ENCODE measurements around the gene HIRIP3. TPM values are rescaled to one million over a fixed set of nuclear protein-coding genes. Genes with fewer than 3 reads are reported as not detected.

The HIRIP3 gene
- total RNA-seq, 2 donors from 2014 or later, result 10.8 to 22.4 TPM

DNA sequence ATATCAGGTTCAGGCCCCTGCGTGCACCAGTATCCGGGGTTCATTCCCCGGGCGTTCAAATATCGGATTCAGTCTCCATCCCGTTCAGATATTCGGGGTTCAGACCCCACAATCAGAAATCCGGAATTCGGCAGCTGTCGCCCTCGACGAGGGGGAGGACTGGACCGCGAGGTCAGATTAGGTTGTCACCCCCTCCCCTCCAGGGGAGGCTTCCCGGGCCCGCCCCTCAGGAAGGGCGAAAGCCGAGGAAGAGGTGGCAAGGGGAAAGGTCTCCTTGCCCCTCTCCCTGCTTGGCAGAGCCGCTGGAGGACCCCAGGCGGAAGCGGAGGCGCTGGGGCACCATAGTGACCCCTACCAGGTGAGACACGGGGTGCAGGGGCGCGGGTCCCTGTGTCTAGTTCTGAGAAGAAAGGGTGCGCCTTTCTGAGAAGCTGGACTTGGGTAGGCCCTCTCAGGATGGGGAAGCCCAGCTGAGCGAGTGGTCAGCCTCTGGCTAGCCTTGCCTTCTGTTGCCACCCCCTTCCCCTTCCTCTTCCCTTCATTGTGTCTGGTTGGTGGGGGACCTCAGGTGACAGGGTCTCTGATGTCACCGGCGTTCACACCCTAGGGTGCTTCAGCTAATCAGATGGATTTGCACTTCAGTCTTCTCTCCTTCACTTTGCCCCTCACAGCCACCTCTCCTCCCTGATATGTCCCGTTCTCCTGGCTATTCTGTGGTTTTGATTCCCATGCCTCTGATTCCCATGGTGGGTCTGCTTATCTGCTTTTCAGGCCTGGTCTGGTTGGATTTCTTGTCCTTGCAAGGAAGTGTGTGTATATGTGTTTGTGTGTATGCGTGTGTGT lies 20.9 kb downstream of the HIRIP3 start:
- Histone ChIP-seq H3K4me1 (replicated peaks) (peaks cover 13% of the 10 kb centered on the region), H3K4me3 (peak overlapping the region; percentile 82 to 93), H3K9me3 (no peaks in the 10 kb centered on the region), H3K27me3 (replicated peaks; ENCODE audit: insufficient read depth) (no peaks in the 10 kb centered on the region), H3K36me3 (peaks cover 3 to 12% of the 10 kb centered on the region in 2 donors), H3K27ac (peak overlapping the region; percentile 84 to 89)
- DNase-seq (ENCODE audit: low spot score), result no peak
- TF ChIP-seq POLR2AphosphoS5 (IDR thresholded peaks at IDR 0.05), result no peak
- intact Hi-C loops (cut with DNase I), result no loop called here
- 2% methylated on average over 31 of the region's 31 CpGs for WGBS

DNA sequence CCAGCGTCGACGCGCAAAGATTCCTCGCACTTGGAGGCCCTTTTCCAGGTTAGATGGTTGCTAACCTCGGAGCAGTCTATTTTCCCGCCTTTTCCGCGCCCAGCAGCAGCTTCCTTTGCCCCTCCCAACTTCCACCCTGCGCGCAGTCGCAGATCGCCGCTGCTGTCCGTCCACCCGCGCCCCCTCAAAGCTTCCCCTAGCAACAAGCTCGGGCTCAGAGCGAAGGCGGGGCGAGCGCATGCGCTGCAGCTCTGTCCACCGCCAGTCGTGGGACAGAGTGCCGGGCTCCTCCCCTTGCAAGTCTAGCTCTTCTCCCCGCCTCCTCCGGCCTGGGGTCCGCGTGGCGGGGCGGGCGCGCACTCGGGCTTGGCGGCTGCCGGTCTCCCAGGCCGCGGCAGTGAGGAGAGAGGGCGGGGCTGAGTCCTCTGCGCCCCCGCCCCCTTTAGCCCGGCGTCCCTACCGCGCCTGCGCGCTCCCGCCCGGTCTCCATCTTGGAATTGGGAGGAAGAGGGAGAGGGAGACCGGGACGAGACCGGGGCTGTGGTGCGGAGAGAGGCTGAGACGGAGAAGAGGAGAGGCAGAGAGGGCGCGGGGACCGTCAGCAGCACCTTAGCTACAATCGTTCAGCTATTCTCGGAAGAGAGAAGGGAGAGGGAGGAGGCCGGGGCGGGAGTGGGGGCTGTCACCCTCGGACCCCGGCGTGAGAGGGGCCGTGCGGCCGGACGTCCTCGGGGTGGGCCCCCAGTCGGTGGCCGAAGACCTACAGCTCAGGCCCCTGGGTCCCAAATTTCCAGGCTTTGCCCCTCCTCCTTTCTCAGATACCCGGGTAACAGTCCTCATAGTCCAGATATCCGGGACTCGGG lies 21.8 kb downstream of the HIRIP3 start, which contains the start of gene TAOK2:
TAOK2 (plus strand) TSS at position 485 of the 863 bp plus-strand sequence. CDS start 3,905 bp downstream, outside the sequence.
- intact Hi-C loops (cut with DNase I), result no loop called here
- Histone ChIP-seq H3K36me3 (peaks cover 3% of the 10 kb centered on the region in 2 donors), H3K27me3 (replicated peaks; ENCODE audit: insufficient read depth) (no peaks in the 10 kb centered on the region), H3K9me3 (no peaks in the 10 kb centered on the region), H3K4me3 (peak within 1 kb of the TSS; percentile 82 to 93), H3K4me1 (replicated peaks) (peaks cover 13% of the 10 kb centered on the region), H3K27ac (peak within 1 kb of the TSS; percentile 84 to 89)
- TF ChIP-seq, protein P1, sequence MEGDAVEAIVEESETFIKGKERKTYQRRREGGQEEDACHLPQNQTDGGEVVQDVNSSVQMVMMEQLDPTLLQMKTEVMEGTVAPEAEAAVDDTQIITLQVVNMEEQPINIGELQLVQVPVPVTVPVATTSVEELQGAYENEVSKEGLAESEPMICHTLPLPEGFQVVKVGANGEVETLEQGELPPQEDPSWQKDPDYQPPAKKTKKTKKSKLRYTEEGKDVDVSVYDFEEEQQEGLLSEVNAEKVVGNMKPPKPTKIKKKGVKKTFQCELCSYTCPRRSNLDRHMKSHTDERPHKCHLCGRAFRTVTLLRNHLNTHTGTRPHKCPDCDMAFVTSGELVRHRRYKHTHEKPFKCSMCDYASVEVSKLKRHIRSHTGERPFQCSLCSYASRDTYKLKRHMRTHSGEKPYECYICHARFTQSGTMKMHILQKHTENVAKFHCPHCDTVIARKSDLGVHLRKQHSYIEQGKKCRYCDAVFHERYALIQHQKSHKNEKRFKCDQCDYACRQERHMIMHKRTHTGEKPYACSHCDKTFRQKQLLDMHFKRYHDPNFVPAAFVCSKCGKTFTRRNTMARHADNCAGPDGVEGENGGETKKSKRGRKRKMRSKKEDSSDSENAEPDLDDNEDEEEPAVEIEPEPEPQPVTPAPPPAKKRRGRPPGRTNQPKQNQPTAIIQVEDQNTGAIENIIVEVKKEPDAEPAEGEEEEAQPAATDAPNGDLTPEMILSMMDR (IDR thresholded peaks at IDR 0.05), result peak in 2 of 4 experiments; percentile 31 to 34
- peak; percentile 71 for TF ChIP-seq POLR2A (IDR thresholded peaks at IDR 0.05)
- TF ChIP-seq POLR2AphosphoS5 (IDR thresholded peaks at IDR 0.05), result peak; percentile 95
- DNase-seq (ENCODE audit: low spot score), result peak; percentile 98
- WGBS, result 3% methylated on average over 73 of the region's 75 CpGs

DNA sequence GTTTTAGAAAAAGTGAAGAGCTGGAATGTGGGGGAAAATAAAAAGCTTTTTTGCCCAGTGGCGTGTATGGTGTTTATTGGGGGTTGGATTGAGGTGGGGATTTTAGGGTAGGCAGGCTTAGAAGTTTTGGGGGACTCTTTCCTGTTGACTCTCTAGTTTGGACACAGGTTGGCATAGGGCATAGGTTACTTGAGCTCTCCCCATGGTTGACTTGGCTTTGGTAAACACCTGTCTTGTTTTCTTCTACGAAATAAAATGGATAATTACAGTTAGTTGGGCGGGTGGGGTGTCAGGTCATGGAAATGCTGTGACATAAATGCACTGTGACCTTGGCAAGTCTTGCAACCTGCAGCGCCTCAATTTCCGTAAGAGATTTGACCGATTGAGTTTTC lies 22.4 kb downstream of the HIRIP3 start:
- DNase-seq (ENCODE audit: low spot score), result no peak
- intact Hi-C loops (cut with DNase I), result no loop called here
- H3K27ac ChIP-seq, result peak overlapping the region; percentile 84 to 89
- H3K4me3 ChIP-seq, result no peak overlapping the region
- H3K36me3 ChIP-seq, result peaks cover 0 to 2% of the 10 kb centered on the region in 2 donors
- 75% methylated on average over 6 of the region's 6 CpGs for WGBS
- no peaks in the 10 kb centered on the region for H3K27me3 ChIP-seq (replicated peaks; ENCODE audit: insufficient read depth)
- no peaks in the 10 kb centered on the region for H3K9me3 ChIP-seq
- H3K4me1 ChIP-seq (replicated peaks), result peaks cover 13% of the 10 kb centered on the region
- TF ChIP-seq POLR2A (IDR thresholded peaks at IDR 0.05), result no peak
- TF ChIP-seq POLR2AphosphoS5 (IDR thresholded peaks at IDR 0.05), result no peak
- TF ChIP-seq, protein P1 (IDR thresholded peaks at IDR 0.05), result no peak

DNA sequence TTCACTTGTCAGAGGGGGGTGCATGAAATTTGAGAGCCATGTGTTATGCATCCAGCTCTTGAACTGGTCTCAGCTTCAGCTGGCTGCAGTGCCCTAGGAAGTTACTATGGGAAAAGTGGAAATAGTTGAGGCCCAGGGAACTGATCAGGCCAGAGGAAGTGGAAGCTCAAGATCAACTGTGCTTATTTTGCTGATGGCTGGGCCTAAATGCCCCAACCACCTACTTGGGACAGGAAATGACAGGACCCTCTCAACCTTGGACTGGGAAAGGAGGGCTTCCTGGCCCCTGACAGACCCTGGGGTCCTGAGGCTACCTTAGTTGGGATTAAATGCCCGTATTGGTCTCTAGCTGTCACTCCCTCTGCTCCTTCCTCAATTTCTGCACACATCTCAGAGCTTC lies 22.9 kb downstream of the HIRIP3 start:
- H3K36me3 ChIP-seq, result no peaks in the 10 kb centered on the region
- peaks cover 13% of the 10 kb centered on the region for H3K4me1 ChIP-seq (replicated peaks)
- intact Hi-C loops (cut with DNase I), result no loop called here
- no peaks in the 10 kb centered on the region for H3K9me3 ChIP-seq
- DNase-seq (ENCODE audit: low spot score), result no peak
- TF ChIP-seq POLR2A (IDR thresholded peaks at IDR 0.05), result no peak
- TF ChIP-seq POLR2AphosphoS5 (IDR thresholded peaks at IDR 0.05), result no peak
- TF ChIP-seq, protein P1 (IDR thresholded peaks at IDR 0.05), result no peak
- H3K4me3 ChIP-seq, result no peak overlapping the region
- H3K27ac ChIP-seq, result no peak overlapping the region
- 94% methylated on average over 1 of the region's 1 CpG for WGBS
- H3K27me3 ChIP-seq (replicated peaks; ENCODE audit: insufficient read depth), result no peaks in the 10 kb centered on the region

DNA sequence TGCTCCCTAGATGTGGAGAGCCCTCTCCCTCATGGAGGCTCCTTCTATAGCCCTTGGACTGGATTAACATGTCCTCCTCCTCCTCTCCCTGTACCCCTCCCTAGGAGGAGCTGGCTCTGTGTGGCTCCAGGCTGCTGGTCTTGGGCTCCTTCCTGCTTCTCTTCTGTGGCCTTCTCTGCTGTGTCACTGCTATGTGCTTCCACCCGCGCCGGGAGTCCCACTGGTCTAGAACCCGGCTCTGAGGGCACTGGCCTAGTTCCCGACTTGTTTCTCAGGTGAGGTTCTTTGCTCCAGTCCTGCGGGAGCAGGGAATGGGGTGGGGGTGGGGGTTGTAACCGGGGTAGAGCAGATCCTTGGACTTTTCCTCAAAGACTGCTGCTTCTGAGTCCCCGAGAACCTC lies 24.1 kb downstream of the HIRIP3 start:
- H3K36me3 ChIP-seq, result no peaks in the 10 kb centered on the region
- no peak for DNase-seq (ENCODE audit: low spot score)
- intact Hi-C loops (cut with DNase I), result no loop called here
- no peaks in the 10 kb centered on the region for H3K27me3 ChIP-seq (replicated peaks; ENCODE audit: insufficient read depth)
- 86% methylated on average over 8 of the region's 8 CpGs for whole genome bisulfite sequencing
- no peaks in the 10 kb centered on the region for H3K9me3 ChIP-seq
- H3K4me3 ChIP-seq, result no peak overlapping the region
- H3K4me1 ChIP-seq (replicated peaks), result peaks cover 10% of the 10 kb centered on the region
- TF ChIP-seq POLR2AphosphoS5 (IDR thresholded peaks at IDR 0.05) (no peak), POLR2A (IDR thresholded peaks at IDR 0.05) (no peak)
- TF ChIP-seq, protein P1 (IDR thresholded peaks at IDR 0.05), result no peak
- H3K27ac ChIP-seq, result no peak overlapping the region
